NCI-H146 (cell line): Measurements from ENCODE around the gene GMPR.
"Not testable (repeated sequence)": the region's sequence is repeated elsewhere in the genome, so short reads cannot be mapped to it uniquely, and the experiment has no call there.

Source experiments
- DNase-seq: peaks from one replicate; lab custom pipeline; 2025; lab: John Stamatoyannopoulos, UW

Gene GMPR

DNA sequence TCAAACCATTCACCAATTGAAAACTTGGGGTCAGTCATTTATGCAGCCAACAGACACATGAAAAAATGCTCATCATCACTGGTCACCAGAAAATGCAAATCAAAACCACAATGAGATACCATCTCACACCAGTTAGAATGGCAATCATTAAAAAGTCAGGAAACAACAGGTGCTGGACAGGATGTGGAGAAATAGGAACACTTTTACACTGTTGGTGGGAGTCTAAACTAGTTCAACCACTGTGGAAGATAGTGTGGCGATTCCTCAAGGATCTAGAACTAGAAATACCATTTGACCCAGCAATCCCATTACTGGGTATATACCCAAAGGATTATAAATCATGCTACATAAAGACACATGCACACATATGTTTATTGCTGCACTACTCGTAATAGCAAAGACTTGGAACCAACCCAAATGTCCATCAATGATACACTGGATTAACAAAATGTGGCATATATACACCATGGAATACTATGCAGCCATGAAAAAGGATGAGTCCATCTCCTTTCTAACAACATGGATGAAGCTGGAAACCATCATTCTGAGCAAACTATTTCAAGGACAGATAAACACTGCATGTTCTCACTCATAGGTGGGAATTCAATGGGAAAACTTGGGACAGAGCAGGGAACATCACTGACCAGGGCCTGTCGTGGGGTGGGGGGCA lies 13.2 kb upstream of the GMPR start:
- not testable (repeated sequence) for DNase-seq

DNA sequence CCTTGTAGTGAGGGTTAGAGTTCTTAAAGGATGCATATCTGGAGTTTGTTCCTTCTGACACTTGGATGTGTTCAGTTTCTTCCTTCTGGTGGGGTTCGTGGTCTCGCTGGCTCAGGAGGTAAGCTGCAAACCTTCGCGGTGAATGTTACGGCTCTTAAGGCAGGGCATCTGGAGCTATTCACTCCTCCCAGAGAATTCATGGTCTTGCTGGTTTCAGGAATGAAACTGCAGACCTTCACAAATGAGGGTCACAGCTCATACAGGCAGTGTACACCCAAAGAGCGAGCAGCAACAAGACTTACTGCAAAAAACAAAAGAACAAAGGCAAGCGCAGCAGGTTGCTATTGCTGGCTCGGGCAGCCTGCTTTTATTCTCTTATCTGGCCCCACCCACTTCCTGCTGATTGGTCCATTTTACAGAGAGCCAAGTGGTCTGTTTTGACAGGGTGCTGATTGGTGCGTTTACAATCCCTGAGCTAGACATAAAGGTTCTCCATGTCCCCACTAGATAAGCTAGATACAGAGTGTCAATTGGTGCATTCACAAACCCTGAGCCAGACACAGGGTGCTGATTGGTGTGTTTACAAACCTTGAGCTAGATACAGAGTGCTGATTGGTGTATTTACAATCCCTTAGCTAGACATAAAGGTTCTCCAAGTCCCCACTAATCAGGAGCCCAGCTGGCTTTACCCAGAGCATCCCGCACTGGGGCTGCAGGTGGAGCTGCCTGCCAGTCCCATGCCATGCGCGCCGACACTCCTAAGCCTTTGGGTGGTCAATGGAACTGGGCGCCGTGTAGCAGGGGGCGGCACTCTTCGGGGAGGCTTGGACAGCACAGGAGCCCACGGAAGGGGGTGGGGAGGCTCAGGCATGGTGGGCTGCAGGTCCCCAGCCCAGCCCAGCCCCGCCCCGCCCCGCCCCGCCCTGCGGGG lies 12.0 kb upstream of the GMPR start:
- not testable (repeated sequence) for DNase-seq

DNA sequence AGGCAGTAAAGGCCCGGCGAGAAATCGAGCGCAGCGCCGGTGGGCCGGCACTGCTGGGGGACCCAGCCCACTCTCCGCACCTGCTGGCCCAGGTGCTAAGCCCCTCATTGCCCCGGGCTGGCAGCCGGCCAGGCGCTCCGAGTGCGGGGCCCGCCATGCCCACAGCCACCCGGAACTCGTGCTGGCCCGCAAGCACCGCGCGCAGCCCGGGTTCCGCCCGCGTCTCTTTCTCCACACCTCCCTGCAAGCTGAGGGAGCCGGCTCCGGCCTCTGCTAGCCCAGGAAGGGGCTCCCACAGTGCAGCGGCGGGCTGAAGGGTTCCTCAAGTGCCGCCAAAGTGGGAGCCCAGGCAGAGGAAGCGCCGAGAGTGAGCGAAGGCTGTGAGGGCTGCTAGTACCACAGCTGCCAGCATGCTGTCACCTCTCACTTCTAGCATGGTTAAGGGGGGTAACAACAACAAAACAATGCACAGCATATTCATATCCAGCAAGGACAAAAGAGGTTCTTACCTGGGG lies 11.3 kb upstream of the GMPR start:
- DNase-seq: no peak

DNA sequence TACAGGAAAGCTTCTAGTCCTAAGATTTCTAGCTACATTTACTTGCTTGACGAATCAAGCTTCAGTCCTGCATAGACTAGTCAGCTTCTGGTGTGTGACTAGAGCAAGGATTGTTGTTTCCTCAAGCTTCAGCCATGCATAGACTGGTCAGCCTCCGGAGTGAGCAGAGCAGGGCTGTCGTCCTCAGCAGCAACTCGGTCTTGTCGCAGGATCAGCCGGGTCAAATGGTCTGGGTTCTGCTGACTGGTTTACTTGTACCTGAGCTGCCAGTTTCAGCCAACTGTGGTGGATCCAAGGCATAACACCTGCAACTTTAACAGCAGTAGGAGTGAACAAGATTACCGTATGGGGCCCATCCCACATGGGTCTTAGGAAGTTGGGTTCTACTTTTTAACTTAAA lies 10.8 kb upstream of the GMPR start:
- DNase-seq: no peak

DNA sequence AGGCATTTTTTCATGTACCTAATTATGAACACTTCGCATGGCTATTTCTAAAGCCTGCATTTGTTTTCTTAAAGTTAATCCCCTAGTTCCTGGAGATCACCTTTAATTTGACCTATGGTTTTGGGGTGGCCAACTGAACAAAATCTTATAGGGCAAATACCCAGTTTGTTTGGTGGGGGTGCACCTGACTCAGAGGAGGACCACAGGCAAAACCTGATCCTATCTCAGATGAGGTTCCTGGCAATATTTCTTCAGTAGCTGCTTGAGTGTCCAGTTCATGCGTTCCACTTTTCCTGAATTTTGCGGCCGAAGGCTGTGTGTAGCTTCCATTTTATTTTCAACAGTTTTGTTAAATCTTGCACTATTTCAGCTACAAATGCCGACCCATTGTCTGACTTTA lies 10.3 kb upstream of the GMPR start:
- DNase-seq: no peak

DNA sequence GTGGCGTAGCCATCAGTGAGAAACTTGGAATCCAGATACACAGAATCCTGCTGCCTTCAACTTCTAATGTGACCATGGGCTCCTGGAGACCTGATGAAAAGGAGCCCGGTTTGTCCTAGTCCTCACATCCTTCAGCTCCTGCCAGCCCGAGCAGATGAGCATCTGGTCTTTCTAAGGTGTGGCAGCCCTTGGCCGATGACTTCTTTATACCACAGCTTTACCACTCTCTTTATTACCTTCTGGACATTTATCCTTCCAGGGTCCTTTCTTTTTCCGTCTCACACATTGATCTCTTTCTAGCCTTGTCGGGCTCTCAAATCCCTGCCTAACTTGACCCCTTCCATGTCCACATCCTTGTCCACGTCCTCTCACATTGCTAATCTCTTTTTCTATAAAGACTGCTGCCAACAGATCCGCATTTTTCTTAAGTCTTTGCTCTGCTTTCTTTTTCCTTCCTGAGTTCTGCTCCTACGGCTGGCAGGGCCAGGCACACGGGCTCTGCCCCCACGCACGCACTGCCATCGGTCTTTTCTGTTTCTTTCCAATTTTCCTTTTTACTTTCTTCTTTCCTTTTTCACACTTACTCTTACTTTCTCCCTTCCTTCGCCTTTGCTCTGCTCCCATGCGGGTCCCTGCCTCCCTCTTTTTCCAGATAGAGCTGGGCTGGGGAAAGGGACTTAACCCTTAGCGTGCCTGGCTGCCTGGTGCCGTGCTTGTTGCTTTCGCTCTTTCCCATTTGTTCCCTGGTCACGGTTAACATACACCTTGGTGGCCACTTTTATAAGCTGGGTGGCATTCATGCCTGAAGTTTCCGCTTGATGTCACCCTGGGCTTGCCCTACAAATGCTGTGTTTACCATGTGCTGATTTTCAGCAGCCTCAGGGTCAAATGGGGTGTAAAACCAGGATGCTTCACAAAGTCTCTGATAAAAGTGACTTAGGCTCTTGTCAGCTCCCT lies 9.4 kb upstream of the GMPR start:
- DNase-seq: peak; percentile 30

DNA sequence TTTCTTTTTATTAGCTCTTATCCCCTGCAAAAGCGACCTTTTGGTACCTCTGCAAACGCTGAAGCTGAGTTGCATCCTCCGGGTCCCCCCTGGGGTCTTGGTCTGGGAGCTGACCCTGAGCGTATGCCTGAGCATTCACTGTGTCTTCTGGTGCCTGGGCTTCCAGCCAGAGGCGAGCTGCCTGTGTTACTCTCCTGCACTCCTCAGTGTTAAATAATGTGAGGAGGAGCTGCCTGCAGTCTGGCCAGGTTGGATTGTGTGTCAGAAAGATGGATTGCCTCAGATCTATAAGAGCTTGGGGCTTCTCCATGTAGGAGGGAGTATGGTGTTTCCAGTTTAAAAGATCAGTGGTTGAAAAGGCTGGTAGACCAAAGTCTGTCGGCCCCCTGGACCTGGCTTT lies 8.7 kb upstream of the GMPR start:
- DNase-seq: no peak

DNA sequence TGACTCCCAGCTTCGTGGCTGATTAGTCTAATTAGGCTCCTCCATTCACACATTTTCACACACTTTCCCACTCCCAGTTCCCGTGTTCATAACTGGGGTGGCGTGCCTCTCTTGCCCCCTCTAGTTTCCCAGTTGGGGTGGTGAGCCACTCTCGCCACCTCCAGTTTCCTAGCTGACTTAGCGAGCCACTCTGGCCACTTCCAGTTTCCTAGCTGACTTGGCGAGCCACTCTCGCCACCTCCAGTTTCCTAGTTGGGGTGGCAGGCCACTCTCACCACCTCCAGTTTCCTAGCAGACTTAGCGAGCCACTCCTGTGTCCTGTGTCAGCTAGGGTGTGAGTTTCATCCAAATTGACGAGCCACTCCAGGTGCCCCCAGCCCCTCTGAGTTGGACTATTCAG lies 7.4 kb upstream of the GMPR start:
- no peak for DNase-seq

DNA sequence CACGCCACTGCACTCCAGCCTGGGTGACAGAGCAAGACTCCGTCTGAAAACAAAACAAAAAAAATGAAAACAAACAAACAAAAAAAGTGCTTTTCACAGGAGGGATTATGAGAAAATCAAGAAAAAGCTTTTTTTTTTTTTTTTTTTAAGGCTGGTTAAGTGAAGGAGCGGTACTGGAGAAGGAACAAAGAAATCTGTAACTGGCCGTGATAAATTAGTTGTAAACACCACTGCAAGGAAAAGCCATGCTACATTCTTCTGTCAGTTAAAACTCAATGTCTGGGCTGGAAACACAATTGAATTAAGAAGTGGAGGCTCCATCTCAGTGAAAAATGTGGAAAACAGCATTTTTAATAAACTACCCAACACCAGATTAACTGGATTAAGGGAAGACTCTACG lies 6.3 kb upstream of the GMPR start:
- no peak for DNase-seq

DNA sequence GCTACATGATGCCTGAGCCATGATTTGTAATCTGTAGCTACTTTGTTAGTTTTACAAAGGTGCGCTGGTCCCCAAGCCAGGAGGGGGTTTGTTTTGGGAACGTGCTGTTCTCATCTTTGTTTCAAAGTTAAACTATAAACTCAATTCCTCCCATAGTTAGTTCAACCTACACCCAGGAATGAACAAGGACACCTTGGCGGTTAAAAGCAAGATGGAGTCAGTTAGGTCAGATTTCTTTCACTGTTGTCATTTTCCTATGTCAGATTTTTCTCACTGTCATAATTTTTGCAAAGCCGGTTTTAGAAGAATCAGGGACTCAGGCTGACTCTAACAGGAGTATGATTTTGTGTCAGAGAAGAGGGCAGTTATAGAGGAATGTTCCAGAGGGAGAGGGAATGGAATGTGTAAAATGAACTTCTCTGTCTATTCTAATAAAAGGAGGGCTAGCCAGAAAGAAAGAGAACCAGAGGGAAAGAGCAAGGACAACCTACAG lies 2.3 kb upstream of the GMPR start:
- DNase-seq: no peak

DNA sequence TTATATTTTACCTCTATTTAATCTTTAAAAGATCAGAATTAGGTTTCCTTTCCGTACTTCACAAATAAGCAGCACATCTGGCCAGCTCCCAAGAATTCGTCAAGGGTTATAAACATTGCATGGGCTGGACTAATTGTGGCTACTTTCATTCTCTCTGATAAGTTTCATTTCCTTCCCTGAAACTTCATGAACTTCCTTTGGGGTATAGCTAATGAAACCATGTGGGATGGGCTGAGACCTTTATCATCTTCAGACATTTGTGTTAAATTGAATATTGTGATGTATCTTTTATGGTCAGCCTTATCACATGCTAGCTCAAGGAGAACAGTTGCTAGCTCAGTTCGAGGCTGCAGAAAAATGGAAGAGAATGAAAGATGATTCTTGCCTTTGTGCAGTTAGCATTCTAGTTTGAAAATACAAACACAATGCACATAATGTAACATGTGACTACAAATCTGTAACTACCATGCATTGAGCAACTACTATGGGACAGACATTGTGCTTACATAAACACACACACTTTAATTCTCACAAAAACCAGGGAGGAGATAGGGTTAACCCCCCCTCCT lies 1.7 kb upstream of the GMPR start:
- DNase-seq: no peak

DNA sequence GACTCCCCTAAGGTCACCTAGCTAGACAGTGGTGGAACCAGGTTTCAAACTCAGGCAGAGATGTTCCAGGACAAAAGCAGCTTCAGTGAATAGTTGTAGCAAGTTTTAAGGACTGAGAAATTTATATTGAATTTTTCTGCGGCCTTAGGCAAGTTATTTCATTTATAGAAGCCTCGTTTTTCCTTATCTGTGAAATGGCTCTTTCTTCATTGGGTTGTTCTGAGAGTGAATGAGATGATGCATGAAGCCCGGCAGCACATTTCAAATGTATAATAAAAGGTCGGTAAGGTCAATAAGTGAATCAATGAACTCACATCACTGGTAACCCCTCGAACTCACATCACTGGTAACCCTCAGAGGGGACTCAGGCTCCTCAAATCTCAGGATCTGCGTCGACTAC lies 1.1 kb upstream of the GMPR start:
- no peak for DNase-seq

DNA sequence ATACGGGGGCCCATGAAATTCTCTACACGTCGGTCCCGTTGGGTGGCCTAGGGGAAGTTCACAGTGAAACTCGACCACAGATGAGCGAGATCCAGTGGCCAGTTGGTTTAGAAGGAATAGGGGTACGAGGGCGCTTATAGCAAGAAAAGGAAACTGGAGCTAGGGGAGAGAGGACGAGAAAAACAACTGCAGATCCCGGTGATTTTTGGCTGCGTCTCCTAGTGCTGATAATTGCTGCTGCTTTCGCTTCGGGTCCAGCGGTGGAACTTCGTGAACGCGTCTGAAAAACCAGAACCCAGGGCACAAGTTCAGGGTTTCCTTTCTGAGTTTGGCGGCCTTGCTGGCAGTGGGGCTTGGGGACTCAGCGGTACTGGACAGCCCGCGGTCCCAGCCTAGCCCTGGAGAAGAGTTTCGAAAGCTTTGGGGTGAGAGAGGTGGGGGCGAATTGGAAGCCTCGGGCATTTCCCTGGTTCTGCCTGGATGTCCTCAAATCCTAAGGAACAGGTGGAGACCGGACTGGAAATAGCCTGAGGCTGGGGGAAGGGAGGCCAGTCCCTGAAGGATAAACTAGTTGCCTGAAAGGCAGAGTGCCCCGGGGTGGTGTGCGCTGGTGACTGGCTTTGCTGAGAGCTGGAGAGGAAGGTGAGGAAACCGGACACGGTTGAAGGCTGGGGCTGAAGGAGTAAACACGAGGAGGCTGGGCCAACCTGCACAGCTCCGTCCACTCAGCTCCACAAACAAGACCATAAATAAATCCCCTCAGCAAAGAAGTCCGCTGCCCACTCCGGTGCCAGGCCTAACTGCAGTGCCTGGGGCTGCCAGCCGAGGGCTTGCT lies 793 bp downstream of the GMPR start:
- DNase-seq: peak; percentile 67

DNA sequence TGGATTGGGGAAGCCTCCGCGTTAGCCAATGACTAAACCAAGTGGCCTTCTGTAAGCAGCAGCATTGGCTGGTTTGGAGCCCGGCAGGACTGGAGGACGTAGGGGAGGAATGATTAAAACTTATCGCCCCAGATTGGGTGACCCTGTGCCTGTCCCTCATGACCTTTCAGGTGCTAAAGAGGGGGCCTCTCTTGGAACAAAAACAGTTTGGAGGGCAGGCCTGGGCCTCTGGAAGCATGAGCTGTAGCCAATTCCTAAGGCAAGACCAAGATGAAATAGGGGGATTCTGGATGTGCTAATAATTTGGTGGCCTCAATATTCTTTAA lies 1.4 kb downstream of the GMPR start:
- no peak for DNase-seq

DNA sequence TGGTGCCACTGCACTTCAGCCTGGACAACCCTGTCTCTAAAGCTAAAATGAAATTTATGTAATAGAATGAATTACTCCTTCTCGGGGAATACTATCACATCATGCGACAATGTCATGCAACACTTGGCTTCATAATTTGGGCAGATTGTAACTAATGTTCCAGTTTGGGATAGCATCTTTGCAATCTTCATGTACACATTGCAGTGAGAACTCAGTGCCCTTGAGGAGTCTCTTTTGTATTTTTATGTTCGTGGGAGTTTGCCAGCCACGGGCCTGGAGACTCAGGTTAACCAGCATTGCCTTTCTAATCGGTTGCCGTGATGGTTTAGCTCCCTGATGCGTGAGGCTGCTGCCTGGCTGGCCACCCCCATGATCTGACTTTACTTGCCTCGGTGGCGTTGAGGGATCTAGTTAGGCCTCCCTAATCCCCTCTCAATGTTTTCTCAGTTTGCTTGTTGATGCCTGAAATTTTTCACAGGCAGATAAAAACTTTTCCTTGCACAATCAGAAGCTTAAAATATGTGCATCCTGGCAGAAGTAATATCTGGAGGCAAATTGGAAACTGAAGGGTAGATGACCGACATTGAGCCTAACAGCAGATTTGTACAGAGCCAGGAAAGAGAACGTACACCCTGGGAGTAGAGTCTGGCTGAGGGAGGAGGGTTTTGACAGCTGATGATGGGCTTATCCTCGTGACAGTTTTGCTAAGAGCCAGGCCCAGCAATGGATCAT lies 2.4 kb downstream of the GMPR start:
- DNase-seq: no peak

DNA sequence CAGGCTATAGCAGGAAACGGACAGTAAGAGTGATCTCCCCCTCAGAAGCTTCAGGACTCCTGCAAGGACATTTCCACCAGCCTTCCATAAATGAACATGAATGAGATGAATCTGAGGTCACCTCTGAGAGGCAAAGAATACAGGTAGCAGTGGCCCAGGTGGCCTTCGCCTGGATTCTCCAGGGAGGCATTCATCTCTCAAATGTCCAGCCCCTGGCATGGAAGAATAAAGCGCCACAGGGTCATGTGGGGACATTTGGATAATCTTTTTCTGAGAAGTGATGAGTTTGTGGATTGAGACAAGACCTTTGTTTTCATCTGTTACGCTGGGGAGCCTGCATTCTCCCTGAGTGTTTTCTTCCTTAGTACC lies 2.9 kb downstream of the GMPR start:
- DNase-seq: no peak

DNA sequence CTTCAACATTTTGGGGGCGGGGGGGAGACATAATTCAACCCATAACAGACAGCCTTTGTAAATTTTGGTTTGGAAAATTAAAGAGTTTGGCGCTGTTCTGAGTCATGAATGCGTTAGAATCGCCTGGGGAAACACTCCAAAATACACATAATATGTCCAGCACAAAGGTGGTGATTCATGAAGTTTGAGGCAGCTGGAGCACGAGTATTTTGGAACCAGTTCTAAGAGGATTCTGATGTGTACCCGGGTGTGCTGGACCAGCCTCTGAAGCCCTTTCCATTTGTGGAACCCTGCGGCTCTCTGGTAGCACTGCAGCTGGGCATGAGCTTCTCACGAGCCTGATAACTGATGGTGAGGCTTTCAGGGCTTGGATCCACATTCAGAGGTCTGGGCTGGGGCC lies 4.7 kb downstream of the GMPR start:
- no peak for DNase-seq

DNA sequence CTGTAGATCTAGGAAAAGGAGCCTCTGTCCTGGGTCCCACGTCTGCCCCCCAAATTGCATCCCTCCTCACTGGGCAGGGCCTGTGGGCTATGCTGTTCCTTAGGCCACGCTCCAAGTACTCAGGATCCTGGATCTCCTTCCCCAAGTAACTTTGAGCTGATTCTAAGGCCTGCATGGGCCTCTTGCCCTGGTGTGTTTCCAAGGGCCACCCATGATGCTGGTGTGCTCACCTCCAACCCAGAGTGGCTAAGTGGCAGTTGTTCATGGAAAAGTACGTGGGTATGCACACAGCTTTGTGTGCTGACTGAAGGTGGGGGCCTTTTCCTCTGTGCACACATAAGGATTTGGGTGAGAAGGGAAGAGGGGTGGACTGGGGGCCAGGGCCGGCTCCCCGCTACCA lies 5.3 kb downstream of the GMPR start:
- DNase-seq: no peak

DNA sequence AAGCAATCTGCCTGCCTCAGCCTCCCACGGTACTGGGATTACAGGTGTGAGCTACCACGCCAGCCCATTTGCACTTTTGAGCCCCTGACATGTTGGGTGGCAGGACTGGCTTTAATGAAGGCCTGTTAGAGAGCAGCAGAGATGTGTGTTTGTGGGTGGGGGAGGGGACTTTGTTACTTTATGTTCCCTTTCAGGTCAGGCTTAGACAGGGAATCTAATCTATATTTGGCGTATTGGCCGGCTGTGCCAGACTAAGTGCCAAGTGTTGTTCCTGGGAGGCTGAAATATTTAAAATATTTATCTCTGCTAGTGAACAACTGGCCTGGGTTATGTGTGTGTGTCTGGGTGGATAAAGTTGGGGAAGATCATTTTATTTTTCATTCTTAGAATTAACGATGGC lies 6.1 kb downstream of the GMPR start:
- DNase-seq: no peak

DNA sequence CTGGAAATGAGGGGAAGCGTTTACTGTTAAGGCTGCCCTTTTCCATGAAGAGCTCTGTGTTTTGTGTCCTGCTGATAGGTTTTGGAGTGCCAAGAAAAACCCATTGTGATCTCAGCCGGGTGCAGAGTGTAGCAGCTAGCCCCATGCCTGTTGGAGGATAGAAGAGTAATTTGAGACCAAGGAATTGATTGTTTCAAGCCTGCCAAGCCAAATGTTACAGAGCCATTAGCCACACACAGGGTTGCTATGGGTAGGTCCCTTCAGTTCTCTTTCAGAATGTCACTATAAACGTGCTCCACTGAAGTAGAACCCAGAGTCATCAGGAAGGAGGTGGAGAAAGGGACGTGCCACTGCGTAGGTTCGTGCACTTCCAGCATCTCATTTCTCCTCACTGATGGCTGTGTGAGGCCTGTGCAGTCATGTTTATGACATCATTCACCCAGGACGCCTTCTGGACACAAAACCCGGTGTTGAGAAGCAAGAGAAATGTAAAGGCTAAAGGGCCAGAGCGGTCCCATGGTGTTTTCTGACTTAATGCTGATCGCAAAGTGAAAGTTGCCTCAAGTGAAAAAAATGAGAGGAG lies 6.6 kb downstream of the GMPR start:
- DNase-seq: peak; percentile 63
